ENCODE measurements around the gene B3GNT9. TPM values are rescaled to one million over a fixed set of nuclear protein-coding genes. Genes with fewer than 3 reads are reported as not detected.

The B3GNT9 gene
- total RNA-seq, 1 experiment from 2014 or later: 11.5 TPM

DNA sequence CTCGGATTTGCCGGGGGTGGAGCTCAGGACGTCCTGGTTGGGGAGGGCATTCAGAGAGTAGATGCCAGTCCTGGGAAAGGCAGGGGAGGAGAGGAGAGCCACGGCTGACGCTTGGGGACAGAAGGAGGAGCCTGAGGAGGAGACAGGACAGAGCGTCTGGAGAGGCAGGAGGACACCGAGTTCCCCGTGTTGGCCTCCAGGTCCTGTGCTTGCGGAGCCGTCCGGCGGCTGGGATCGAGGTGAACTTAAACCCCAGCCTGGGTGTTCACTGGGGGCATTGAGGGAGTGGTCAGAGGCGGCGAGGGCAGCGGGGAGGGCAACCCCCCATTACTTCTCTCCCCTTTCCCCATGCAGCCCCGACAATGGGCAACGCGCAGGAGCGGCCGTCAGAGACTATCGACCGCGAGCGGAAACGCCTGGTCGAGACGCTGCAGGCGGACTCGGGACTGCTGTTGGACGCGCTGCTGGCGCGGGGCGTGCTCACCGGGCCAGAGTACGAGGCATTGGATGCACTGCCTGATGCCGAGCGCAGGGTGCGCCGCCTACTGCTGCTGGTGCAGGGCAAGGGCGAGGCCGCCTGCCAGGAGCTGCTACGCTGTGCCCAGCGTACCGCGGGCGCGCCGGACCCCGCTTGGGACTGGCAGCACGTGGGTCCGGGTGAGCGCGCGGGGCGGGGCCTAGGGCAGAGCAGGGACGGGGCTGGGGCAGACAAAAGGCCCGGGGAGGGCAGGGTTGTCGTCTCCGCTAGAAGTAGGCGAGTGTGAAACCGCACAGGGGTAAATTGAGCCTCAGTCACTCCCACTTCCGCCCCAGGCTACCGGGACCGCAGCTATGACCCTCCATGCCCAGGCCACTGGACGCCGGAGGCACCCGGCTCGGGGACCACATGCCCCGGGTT is 23.3 kb upstream of the B3GNT9 start:
- peak; percentile 87 for DNase-seq (ENCODE audit: low spot score)
- Histone ChIP-seq H3K4me3 (ENCODE audit: low read depth, low read length, poor library complexity, severe bottlenecking) (peak overlapping the region; percentile 47), H3K4me1 (ENCODE audit: insufficient read depth, low read length, poor library complexity, severe bottlenecking) (peaks cover 36% of the 10 kb centered on the region), H3K27ac (ENCODE audit: low read depth, low read length, poor library complexity, severe bottlenecking) (peak overlapping the region; percentile 61), H3K36me3 (ENCODE audit: insufficient read depth, low read length, poor library complexity, severe bottlenecking) (no peaks in the 10 kb centered on the region), H3K9me3 (ENCODE audit: low read depth, low read length, poor library complexity, severe bottlenecking) (no peaks in the 10 kb centered on the region), H3K27me3 (replicated peaks; ENCODE audit: insufficient read depth, low read depth, low read length, poor library complexity) (no peaks in the 10 kb centered on the region)
- no TSS peak for BruUV-seq (replicated peaks)
- TF ChIP-seq EZH2 (IDR thresholded peaks at IDR 0.05; ENCODE audit: borderline replicate concordance, low read depth, low read length, poor library complexity, severe bottlenecking): no peak
- TF ChIP-seq, protein P1, sequence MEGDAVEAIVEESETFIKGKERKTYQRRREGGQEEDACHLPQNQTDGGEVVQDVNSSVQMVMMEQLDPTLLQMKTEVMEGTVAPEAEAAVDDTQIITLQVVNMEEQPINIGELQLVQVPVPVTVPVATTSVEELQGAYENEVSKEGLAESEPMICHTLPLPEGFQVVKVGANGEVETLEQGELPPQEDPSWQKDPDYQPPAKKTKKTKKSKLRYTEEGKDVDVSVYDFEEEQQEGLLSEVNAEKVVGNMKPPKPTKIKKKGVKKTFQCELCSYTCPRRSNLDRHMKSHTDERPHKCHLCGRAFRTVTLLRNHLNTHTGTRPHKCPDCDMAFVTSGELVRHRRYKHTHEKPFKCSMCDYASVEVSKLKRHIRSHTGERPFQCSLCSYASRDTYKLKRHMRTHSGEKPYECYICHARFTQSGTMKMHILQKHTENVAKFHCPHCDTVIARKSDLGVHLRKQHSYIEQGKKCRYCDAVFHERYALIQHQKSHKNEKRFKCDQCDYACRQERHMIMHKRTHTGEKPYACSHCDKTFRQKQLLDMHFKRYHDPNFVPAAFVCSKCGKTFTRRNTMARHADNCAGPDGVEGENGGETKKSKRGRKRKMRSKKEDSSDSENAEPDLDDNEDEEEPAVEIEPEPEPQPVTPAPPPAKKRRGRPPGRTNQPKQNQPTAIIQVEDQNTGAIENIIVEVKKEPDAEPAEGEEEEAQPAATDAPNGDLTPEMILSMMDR (conservative IDR thresholded peaks at IDR 0.05; ENCODE audit: low read depth, low read length): no peak; the same call in 1 of the 2 replicates
- CTCF ChIA-PET: interaction anchor here (0.6 to 0.9 kb wide), 2 partner anchors 19 to 226 kb away, joined by 3 read pairs; no protein-coding TSS in a partner anchor
- intact Hi-C loops (cut with micrococcal nuclease; ENCODE audit: unreplicated experiment): no loop called here
- POLR2A ChIA-PET (ENCODE audit: low non-redundant PET): interaction anchor here (0.7 kb wide), 1 partner anchor 52 kb away, joined by 3 read pairs; no protein-coding TSS in a partner anchor

DNA sequence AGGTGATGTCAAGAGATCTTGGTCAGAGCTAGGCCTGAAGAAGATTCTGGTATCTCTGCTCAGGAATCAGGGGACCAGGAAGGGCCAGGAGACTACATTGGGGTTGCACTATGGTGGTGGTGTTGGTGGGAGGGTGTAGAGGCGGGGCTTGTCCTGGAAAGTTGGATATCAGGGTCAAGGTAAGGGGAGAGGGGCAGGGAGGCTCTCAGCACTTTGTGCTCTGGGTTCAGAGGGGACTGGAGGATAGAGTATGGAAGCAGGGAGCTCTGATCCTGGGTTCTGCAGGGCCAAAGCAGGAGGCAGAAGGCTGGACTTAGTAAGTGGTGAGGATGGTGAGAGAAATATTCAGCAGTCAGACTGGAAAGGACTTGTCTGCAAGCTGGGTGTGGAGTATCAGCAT is 22.5 kb upstream of the B3GNT9 start:
- no TSS peak for BruUV-seq (replicated peaks)
- Histone ChIP-seq H3K36me3 (ENCODE audit: insufficient read depth, low read length, poor library complexity, severe bottlenecking) (no peaks in the 10 kb centered on the region), H3K9me3 (ENCODE audit: low read depth, low read length, poor library complexity, severe bottlenecking) (no peaks in the 10 kb centered on the region), H3K27ac (ENCODE audit: low read depth, low read length, poor library complexity, severe bottlenecking) (peak overlapping the region; percentile 61), H3K4me3 (ENCODE audit: low read depth, low read length, poor library complexity, severe bottlenecking) (peak overlapping the region; percentile 47), H3K27me3 (replicated peaks; ENCODE audit: insufficient read depth, low read depth, low read length, poor library complexity) (no peaks in the 10 kb centered on the region), H3K4me1 (ENCODE audit: insufficient read depth, low read length, poor library complexity, severe bottlenecking) (peaks cover 33% of the 10 kb centered on the region)
- ChIA-PET POLR2A (ENCODE audit: low non-redundant PET) (interaction anchor here (0.7 kb wide), 1 partner anchor 53 kb away, joined by 3 read pairs; no protein-coding TSS in a partner anchor), CTCF (interaction anchor here (0.7 to 0.9 kb wide), 2 partner anchors 18 to 516 kb away, joined by 3 to 5 read pairs; no protein-coding TSS in a partner anchor)
- TF ChIP-seq EZH2 (IDR thresholded peaks at IDR 0.05; ENCODE audit: borderline replicate concordance, low read depth, low read length, poor library complexity, severe bottlenecking): no peak
- TF ChIP-seq, protein P1 (conservative IDR thresholded peaks at IDR 0.05; ENCODE audit: low read depth, low read length): no peak
- intact Hi-C loops (cut with micrococcal nuclease; ENCODE audit: unreplicated experiment): no loop called here
- no peak for DNase-seq (ENCODE audit: low spot score)

DNA sequence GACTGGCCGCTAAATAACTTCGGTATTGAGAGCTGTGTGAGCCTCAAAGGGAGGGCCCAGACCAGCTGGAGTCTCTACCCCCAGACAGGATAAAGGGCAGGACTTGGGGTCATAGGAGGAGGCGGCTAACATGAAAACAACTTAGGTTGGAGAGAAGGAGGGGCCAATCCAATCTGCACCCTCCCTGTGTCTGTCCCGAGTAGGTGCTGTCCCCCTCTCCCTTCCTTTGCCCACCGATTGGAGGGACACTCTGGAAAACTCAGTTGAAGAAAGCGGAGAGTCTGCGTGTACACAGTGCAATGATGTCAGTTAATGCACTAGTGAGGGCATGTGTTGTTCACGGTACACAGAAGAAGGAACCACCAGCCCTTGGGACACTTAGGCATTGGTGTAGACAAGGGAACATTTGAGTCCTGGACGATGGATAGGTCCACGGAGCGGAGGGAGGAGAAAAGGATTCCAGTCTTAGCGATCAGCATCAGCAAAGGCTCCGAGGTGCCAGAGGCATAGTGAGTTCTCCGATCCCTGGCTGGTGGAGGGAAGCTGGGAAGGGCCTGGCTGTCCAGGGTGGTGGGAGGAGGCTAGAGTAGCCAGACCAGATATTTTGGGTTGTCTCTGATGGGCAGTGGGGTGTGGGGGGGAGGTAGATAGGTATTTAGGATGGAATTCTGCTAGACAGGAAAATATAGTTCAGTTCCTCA is 20.3 kb upstream of the B3GNT9 start:
- Histone ChIP-seq H3K4me3 (ENCODE audit: low read depth, low read length, poor library complexity, severe bottlenecking) (peak overlapping the region; percentile 52), H3K36me3 (ENCODE audit: insufficient read depth, low read length, poor library complexity, severe bottlenecking) (no peaks in the 10 kb centered on the region), H3K9me3 (ENCODE audit: low read depth, low read length, poor library complexity, severe bottlenecking) (no peaks in the 10 kb centered on the region), H3K4me1 (ENCODE audit: insufficient read depth, low read length, poor library complexity, severe bottlenecking) (peaks cover 25% of the 10 kb centered on the region), H3K27me3 (replicated peaks; ENCODE audit: insufficient read depth, low read depth, low read length, poor library complexity) (no peaks in the 10 kb centered on the region), H3K27ac (ENCODE audit: low read depth, low read length, poor library complexity, severe bottlenecking) (peak overlapping the region; percentile 69)
- ChIA-PET POLR2A (ENCODE audit: low non-redundant PET) (no interaction called here), CTCF (interaction anchor here (0.6 to 1.9 kb wide), 2 partner anchors 16 to 228 kb away, joined by 4 to 10 read pairs; no protein-coding TSS in a partner anchor)
- TF ChIP-seq, protein P1 (conservative IDR thresholded peaks at IDR 0.05; ENCODE audit: low read depth, low read length): no peak
- TF ChIP-seq EZH2 (IDR thresholded peaks at IDR 0.05; ENCODE audit: borderline replicate concordance, low read depth, low read length, poor library complexity, severe bottlenecking): no peak
- BruUV-seq (replicated peaks): TSS peak; percentile 62
- DNase-seq (ENCODE audit: low spot score): peak; percentile 25
- intact Hi-C loops (cut with micrococcal nuclease; ENCODE audit: unreplicated experiment): no loop called here

All from A673 (cell line).